Subcutaneous adipose tissue (tissue), 4 donors: ENCODE results near the gene CBLN1. TPM values are rescaled to one million over a fixed set of nuclear protein-coding genes. Genes with fewer than 3 reads are reported as not detected.

Experiments used
- CTCF ChIP-seq: fragments of 450-650 bp; IDR thresholded peaks from one replicate; pipeline ENCODE4 v1.5.1; 2016; ENCODE audit warnings: low read depth, mild to moderate bottlenecking, control low read depth, antibody characterized with exemption, moderate library complexity
- total RNA-seq, 4 donors: library from RNA; depleted of rRNA; stranded (reverse); fragments of >200 nt; gene quantifications; one replicate each; pipeline ENCODE4 v1.1.0, GENCODE V29; 2016

Gene CBLN1
- total RNA-seq: 1 to 10 TPM; 1.0 to 4.1 (median 2.5) TPM

- TF ChIP-seq CTCF: no peak
These were observed at the start of gene CBLN1 for GRCh38 chr16:49281480-49281842. CBLN1 (minus strand) TSS chr16:49281838; CDS start chr16:49281465, 373 bp downstream.

DNA sequence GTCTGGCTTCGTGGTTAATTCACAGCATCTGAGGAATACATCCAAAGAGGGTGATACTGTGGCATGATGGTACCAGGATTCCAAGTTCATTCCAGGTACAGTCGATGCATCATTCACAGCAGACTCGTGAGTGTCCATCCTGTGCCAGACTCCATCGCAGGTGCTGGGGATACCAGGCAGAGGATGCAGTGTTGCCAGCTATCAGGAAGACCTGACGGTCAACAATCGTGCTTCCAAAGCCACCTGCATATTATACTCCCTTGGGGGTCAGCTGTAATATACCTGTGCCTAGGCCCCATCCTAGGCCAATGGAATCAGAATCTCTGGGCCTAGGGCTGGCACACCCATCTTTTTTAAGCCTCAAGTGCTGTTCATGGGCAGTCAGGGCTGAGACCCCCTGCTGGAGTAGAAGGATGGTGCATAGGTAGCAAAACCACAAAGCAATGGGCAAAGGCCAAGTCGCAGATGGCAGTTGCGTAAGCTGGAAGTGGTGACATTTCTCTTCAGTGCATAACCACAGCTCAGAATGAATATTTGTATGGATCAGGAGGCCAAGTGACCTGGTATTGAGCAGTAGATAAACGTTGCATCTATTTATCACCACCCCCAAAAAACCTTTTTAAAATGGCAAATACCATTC, 49.0 kb upstream of the CBLN1 start:
- no peak for TF ChIP-seq CTCF

- TF ChIP-seq CTCF: no peak
These were observed 46.7 kb upstream of the CBLN1 start for GRCh38 chr16:49328325-49328724.

DNA sequence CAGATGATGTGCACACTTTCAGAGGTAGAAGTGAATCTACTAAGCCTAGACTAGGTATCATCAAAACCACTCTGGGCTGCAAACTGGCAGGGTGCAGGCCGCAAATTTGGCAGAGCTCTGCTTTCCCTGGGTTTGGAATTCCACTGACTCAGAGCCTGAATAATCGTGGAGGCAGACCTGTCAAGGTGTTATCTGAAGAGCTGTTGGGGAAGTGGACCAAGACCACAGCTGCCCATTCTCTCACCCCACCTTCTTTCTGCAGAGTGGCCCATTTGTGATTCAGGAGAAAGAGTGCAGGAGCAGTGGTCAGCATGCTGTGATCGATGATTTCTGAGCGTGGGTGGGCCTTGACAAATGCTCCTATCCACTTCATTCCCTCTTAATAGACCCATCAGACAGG, 45.8 kb upstream of the CBLN1 start:
- TF ChIP-seq CTCF: no peak

DNA sequence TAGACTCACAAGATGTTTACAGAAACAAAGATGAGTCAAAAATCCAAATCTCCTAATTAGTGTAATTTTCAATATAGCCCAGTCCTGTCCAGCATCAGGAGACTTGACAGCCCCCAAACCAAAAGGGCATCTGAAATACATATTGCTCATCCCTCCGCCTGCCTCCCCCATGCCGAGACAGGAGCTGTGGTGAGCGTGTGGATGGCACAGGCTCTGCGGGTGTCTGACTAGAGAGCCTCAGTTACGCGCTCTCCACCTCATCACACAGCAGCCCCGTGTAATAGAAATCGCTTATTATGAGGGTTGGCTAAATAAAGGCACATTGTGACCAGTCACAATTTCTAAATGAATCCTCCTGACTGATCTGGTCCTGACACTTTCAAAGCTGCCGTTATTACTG, 43.1 kb upstream of the CBLN1 start:
- TF ChIP-seq CTCF: no peak

- no peak for TF ChIP-seq CTCF
These were observed 34.0 kb upstream of the CBLN1 start for GRCh38 chr16:49315602-49316001.

DNA sequence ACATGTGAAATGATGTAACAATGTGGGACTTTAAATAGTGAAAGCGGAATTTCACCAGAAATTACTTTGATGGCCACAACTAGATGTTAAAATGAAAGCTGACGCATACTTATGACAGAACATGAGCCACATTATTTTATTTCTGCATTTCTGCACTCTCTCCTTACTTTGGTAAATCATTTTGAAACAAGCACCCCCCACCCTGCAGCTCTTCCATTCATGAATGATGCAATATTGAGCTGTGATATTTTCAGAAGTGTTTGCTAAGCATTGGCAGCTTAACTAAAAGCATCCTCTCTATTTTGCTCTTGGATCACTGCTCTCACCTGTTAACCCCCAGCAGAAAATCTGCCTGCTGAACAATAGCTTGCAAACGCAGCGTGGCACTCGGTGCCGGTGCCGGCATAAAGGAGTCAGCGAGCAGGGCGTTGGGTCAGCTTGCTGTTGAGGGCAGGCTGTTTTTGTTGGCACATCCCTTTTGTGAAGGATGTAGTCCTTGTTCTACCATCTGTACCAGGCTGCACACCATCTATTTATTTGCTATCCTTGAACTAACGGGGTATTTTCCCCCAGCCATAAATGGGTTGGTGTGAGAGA, 30.8 kb upstream of the CBLN1 start:
- no peak for TF ChIP-seq CTCF
